Adipocyte (in vitro differentiated cells): ENCODE measurements around the gene NANOS3.
"Not testable (repeated sequence)": the region's sequence is repeated elsewhere in the genome, so short reads cannot be mapped to it uniquely, and the experiment has no call there.

Experiments used
- DNase-seq: peaks from one replicate; pipeline ENCODE4 v3.0.0-alpha.2; 2015; ENCODE audit warnings: low read depth
- H3K27me3 ChIP-seq: replicated peaks from 2 replicates; pipeline ENCODE4 v1.7.0; 2013; ENCODE audit warnings: mild to moderate bottlenecking, low read length, moderate library complexity; ENCODE audit not compliant: control insufficient read depth, insufficient read depth
- H3K36me3 ChIP-seq: 2 replicates; pipeline ENCODE4 v1.7.0; 2013; ENCODE audit warnings: low read length, mild to moderate bottlenecking, moderate library complexity; ENCODE audit not compliant: control insufficient read depth, insufficient read depth, severe bottlenecking
- H3K4me1 ChIP-seq: 2 replicates; pipeline ENCODE4 v1.7.0; 2013; ENCODE audit warnings: mild to moderate bottlenecking, low read length, moderate library complexity; ENCODE audit not compliant: control insufficient read depth, insufficient read depth
- H3K4me3 ChIP-seq: 2 replicates; pipeline ENCODE4 v1.7.0; 2013; ENCODE audit warnings: mild to moderate bottlenecking, low read length, moderate library complexity
- H3K9ac ChIP-seq: 2 replicates; pipeline ENCODE4 v1.7.0; 2013; ENCODE audit warnings: mild to moderate bottlenecking, low read length, moderate library complexity
- H3K9me3 ChIP-seq: 2 replicates; pipeline ENCODE4 v1.7.0; 2013; ENCODE audit warnings: mild to moderate bottlenecking, low read length, moderate library complexity; ENCODE audit not compliant: control insufficient read depth

NANOS3 gene

DNA sequence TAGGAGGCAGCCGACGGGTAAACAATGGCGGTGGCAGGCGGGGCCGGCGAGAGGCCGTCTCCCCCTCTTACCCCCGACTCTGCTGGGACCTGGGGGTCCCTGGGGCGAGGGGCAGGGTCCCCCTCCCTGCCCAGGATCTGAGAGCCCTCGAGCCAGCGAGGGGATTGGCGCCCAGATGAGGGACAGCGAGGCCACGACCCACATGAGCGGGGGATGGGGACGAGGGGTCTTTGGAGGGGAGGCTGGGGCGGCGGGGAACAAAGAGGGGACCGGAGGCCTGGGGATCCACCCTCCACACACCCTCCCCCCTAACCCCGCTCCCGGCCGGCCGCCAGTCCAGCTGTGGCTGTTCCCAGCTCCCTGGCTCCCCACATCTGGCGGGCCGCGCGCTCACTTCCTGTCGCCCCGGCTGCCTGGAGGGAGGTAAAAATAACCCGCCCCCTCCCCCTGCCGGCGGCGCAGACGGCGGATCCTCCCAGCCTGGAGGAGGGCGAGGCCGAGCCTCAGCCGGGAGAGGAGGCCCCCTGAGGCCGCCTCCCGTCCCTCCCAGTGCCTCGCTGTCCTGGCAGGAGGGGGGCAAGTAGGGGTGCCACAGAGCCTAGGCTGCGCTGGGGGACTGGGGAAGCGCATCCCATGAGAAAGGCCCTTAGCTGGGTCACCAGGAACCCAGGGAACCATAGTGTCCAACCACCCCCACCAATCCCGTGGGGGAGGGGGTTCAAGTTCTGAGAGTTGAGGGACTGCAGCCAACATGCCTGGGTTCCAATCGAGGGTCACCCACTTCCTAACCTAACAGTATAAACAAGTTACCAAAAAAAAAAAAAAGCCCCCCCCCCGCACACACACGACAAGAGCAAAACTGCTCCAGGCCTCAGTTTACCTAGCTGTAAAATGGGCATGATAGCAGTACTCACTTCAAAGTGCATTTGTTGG, 29.3 kb upstream of the NANOS3 start:
- DNase-seq: peak; percentile 96
- H3K9me3 ChIP-seq: no peaks in the 10 kb centered on the region

DNA sequence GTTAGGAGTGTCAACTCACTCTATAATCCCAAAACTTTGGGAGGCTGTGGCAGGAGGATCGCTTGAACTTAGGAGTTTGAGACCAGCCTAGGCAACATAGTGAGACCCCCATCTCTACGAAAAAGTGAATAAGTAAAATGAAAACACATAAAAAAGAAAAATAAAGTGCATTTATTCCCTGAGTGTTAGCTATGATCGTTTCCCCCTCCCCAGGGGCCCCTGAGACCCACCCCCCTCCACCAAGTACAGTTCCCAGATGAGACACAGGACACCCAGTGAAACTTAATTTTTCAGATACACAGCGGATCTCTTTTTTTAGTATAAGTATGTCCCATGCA, 28.6 kb upstream of the NANOS3 start:
- H3K4me3 ChIP-seq: peak overlapping the region; percentile 79
- H3K27me3 ChIP-seq: no peaks in the 10 kb centered on the region
- peak overlapping the region; percentile 91 for H3K9ac ChIP-seq
- no peaks in the 10 kb centered on the region for H3K36me3 ChIP-seq
- no peak for DNase-seq
- H3K4me1 ChIP-seq: peaks cover 51% of the 10 kb centered on the region
- H3K9me3 ChIP-seq: no peaks in the 10 kb centered on the region

More for the DNA sequence above, 29.3 kb upstream of the NANOS3 start:
- Histone ChIP-seq H3K27me3 (no peaks in the 10 kb centered on the region), H3K9ac (peak overlapping the region; percentile 91), H3K4me3 (peak overlapping the region; percentile 79), H3K36me3 (no peaks in the 10 kb centered on the region), H3K4me1 (peaks cover 50% of the 10 kb centered on the region)

DNA sequence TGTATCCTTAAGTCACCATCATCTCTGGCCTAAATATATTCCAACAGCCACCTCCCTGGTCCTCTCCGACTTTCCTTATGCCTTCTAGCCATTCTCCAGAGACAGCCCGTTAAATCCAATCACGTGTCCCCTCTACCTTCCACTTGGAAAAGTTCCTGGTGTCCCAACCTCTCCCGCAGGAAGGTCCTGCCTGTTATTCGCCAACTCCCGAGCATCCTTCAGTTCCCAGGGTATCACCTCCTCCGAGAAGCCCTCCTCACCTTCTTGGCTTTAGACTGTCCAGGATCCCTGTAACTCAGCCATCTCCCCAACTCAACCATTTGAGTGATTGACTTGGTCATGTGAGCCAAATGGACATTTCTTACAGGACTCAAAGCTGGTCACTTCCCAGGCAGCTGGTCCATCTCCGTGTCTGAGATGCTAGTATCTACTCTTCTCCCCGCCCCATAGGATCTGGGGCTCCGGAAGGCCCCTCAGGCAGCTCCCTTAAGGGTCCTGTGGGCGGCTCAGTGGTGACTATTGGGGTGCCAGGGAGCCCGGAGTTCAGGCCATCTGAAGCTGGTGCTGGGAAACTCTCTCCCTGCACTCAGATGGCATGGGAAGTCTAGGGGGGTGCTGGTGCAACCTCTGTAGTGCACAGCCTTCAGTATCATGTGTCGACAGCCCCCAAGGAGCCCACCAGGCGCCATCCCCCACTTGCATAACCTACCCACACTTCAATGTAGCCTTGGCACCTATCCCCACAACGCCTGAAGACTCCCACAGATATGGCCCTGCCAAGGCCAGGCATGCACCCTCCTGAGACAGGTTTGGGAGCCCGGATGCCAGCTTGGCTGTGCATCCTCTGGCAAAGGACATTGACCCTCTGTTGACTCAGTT, 27.9 kb upstream of the NANOS3 start:
- Histone ChIP-seq H3K27me3 (no peaks in the 10 kb centered on the region), H3K4me3 (no peak overlapping the region), H3K9ac (no peak overlapping the region), H3K9me3 (no peaks in the 10 kb centered on the region), H3K36me3 (no peaks in the 10 kb centered on the region), H3K4me1 (peaks cover 47% of the 10 kb centered on the region)
- no peak for DNase-seq

DNA sequence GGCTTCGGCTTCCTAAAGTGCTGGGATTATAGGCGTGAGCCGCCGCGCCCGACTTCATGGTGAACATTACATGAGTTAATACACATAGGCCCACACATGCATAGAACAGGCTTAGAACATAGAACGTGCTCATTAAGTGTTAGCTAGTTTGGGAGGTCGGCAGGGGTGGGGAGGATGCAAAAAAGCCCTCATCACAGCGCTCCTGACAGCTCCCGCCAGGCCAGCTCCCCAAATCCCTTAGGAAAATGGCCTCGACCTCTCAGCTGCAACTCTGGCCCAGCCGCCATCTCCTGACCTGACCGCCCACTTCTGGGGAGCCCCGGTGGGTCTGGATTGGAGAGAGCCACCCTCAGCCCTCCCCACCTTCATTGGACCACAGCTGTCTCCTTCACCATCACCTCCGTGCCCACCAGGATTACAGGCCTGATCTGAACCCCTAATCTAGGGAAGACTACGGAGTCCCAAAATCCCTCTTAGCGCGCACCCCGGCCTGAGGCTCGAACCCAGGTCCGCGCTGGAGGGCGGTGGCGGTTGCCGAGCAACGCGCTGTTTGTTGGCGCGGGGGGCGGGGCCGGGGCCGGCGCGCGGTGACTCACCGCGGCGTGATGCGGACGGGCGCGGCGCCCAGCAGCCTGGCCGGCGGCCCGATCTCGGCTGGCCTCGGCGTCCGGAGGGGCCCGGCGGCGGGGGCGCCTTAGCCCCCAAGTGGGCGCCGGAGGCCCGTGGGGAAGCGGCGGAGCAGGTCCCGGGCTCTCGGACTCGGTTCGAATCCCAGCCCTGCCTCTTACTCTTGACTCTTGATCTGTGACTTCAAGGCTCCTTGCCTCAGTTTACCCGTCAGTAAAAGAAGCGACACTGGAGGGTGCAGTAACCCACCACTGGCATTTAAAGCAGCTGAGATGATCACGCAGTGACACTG, 26.7 kb upstream of the NANOS3 start:
- peak overlapping the region; percentile 77 for H3K4me3 ChIP-seq
- no peaks in the 10 kb centered on the region for H3K9me3 ChIP-seq
- H3K9ac ChIP-seq: peak overlapping the region; percentile 88
- H3K4me1 ChIP-seq: peaks cover 47% of the 10 kb centered on the region
- no peaks in the 10 kb centered on the region for H3K27me3 ChIP-seq
- no peaks in the 10 kb centered on the region for H3K36me3 ChIP-seq
- DNase-seq: peak; percentile 92

DNA sequence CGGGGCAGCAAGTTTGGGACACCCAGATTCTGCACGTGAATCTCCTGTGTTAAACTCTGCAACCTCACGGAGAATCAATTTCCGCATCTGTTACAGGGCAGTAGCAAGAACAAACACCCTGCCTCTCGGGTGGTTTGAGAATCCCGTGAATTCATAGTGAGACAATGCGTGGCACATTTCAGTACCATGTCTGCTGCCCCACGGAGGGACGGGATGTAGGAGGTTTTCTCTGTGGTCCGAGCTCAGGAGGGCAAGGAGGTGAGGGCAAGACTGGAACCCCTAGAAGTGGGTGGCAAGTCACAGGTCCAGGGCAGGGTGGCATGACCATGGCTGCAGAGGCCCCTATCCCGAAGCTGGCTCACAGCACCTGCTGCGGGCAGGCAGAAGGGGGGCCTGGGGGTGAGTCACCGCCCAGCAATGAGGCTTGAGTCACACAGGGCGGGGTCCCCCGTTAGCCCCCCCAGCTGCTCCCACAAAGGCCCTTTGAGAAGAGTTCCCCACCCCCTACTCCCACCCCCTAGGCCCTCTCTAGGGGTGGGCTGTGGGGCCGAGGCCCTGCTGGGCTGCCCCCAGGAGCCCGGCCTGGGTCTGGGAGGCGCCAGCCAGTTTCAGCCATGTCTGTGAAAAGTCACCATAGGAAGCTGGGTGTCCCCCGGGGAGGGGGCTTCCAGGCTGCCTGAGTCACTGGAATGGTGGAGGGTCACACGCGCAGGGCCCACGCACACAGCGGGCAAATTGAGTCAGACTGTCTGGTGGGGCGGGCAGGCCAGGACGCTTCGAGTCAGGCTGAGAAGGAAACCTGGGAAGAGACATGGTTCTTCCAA, 25.8 kb upstream of the NANOS3 start:
- Histone ChIP-seq H3K9me3 (no peaks in the 10 kb centered on the region), H3K4me1 (peaks cover 47% of the 10 kb centered on the region), H3K4me3 (peak overlapping the region; percentile 77), H3K36me3 (no peaks in the 10 kb centered on the region), H3K27me3 (no peaks in the 10 kb centered on the region), H3K9ac (peak overlapping the region; percentile 88)
- DNase-seq: peak; percentile 93

DNA sequence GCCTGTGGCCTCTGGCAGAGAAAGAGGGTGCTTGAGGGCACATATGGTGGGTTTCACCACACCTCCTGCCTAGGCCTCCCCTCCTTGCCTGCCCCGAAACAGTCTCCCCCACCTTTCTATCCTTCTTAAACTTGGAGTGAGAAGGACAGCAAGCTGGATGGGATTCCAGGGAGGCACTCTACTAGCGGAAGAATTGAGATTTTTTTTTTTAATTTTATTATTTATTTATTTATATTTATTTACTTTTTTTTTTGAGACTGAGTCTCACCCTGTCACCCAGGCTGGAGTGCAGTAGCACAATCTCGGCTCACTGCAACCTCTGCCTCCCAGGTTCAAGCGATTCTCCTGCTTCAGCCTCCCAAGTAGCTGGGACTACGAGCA, 25.2 kb upstream of the NANOS3 start:
- not testable (repeated sequence) for H3K36me3 ChIP-seq, H3K27me3 ChIP-seq, H3K9me3 ChIP-seq, DNase-seq
- Histone ChIP-seq H3K4me3 (peak overlapping the region; percentile 44), H3K4me1 (peaks cover 44% of the 10 kb centered on the region), H3K9ac (peak overlapping the region; percentile 88)

DNA sequence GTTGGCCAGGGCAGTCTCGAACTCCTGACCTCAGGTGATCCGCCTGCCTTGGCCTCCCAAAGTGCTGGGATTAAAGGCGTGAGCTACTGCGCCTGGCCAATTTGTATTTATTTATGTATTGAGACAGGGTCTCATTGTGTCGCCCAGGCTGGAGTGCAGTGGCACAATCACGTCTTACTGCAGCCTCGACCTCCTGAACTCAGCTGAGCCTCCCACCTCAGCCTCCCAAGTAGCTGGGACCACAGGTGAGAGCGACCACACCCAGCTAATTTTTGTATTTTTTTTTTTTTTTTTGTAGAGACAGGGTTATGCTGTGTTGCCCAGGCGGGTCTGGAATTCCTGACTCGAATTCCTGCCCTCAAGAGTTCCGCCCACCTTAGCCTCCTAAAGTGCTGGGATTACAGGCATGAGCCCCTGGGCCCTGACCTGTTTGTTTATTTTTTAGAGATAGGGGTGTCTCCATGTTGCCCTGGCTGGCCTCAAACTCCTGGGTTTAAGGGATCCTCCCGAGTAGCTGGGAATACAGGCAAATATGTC, 24.7 kb upstream of the NANOS3 start:
- H3K4me1 ChIP-seq: peaks cover 39% of the 10 kb centered on the region
- not testable (repeated sequence) for H3K36me3 ChIP-seq, DNase-seq, H3K4me3 ChIP-seq, H3K9me3 ChIP-seq, H3K27me3 ChIP-seq
- H3K9ac ChIP-seq: peak overlapping the region; percentile 88

DNA sequence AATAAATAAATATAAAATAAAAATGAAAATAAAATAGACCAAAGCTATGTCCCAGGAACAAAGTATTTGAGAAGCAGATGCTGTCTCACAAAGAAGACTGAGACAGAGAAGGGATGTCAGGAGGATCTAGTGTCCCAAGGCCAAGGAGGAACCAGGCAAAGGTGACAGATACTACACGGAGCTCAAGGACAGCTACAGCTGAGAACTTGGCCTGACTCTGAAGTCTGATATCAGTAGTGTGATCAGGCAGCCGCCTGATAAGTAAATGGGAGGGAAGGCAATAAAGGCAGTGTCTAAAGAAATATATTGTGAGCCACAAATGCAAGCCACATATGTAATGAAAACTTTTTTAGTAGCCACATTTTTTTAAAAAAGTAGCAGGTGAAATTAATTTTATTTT, 20.4 kb upstream of the NANOS3 start:
- Histone ChIP-seq H3K9me3 (no peaks in the 10 kb centered on the region), H3K36me3 (no peaks in the 10 kb centered on the region)
- no peak for DNase-seq

DNA sequence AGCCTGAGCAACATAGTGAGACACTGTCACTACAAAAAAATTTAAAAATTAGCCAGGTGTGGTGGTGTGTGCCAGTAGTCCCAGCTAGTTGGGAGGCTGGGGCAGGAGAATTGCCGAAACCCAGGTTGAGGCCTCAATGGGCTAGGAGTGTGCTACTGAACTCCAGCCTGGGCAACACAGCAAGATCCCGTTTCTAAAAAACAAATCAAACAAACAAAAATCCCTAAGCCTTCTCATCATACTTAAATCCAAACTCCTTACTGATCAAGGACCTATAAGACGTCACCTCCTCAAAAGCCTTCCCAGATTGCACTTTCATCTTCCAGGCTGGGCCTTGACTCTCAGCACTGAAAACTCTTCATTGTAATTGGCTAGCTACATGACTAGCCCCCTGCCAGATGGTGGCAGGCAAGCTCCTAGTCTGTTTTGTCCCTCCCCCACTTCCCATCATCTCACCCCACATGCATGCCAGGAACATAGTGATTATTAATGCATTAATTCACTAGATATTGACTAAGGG, 17.5 kb upstream of the NANOS3 start:
- no peak overlapping the region for H3K4me3 ChIP-seq
- H3K36me3 ChIP-seq: no peaks in the 10 kb centered on the region
- H3K4me1 ChIP-seq: peaks cover 9% of the 10 kb centered on the region
- H3K9me3 ChIP-seq: no peaks in the 10 kb centered on the region
- H3K27me3 ChIP-seq: no peaks in the 10 kb centered on the region
- no peak overlapping the region for H3K9ac ChIP-seq
- DNase-seq: no peak

More for the DNA sequence above, 20.4 kb upstream of the NANOS3 start:
- no peak overlapping the region for H3K9ac ChIP-seq
- no peaks in the 10 kb centered on the region for H3K27me3 ChIP-seq
- H3K4me1 ChIP-seq: peaks cover 18% of the 10 kb centered on the region
- no peak overlapping the region for H3K4me3 ChIP-seq
